Measurements from ENCODE around the gene IQCH.
A peak's percentile ranks its signal among the peaks of the same experiment; 100 is the strongest.

Gene IQCH

GRCh38 chr15:67495585-67495984, 241.0 kb downstream of the IQCH start:
- no peak for DNase-seq (ENCODE audit: low read depth in 1 of 2, low spot score in 1 of 2)

- DNase-seq (ENCODE audit: low read depth in 1 of 2, low spot score in 1 of 2): no peak
Measured at GRCh38 chr15:67501177-67501835, 246.7 kb downstream of the IQCH start.

- no peak for DNase-seq (ENCODE audit: low read depth in 1 of 2, low spot score in 1 of 2)
Measured at GRCh38 chr15:67501836-67502461, 247.4 kb downstream of the IQCH start.

GRCh38 chr15:67504056-67504455, 249.5 kb downstream of the IQCH start:
- DNase-seq (ENCODE audit: low read depth in 1 of 2, low spot score in 1 of 2): no peak

GRCh38 chr15:67504796-67505195, 250.2 kb downstream of the IQCH start:
- DNase-seq (ENCODE audit: low read depth in 1 of 2, low spot score in 1 of 2): no peak

GRCh38 chr15:67505675-67506572, 251.3 kb downstream of the IQCH start:
- no peak for DNase-seq (ENCODE audit: low read depth in 1 of 2, low spot score in 1 of 2)

GRCh38 chr15:67506775-67507747, 252.5 kb downstream of the IQCH start:
- DNase-seq (ENCODE audit: low read depth in 1 of 2, low spot score in 1 of 2): no peak

- no peak for DNase-seq (ENCODE audit: low read depth in 1 of 2, low spot score in 1 of 2)
Measured at GRCh38 chr15:67508407-67508806, 253.8 kb downstream of the IQCH start.

- DNase-seq (ENCODE audit: low read depth in 1 of 2, low spot score in 1 of 2): no peak
Measured at GRCh38 chr15:67509918-67510317, 255.3 kb downstream of the IQCH start.

- no peak for DNase-seq (ENCODE audit: low read depth in 1 of 2, low spot score in 1 of 2)
Measured at GRCh38 chr15:67510597-67511190, 256.1 kb downstream of the IQCH start.

- no peak for DNase-seq (ENCODE audit: low read depth in 1 of 2, low spot score in 1 of 2)
Measured at GRCh38 chr15:67511606-67512005, 257.0 kb downstream of the IQCH start.

GRCh38 chr15:67512140-67512539, 257.6 kb downstream of the IQCH start:
- no peak for DNase-seq (ENCODE audit: low read depth in 1 of 2, low spot score in 1 of 2)

GRCh38 chr15:67512933-67513714, 258.5 kb downstream of the IQCH start:
- DNase-seq (ENCODE audit: low read depth in 1 of 2, low spot score in 1 of 2): no peak

GRCh38 chr15:67515090-67515489, 260.5 kb downstream of the IQCH start:
- no peak for DNase-seq (ENCODE audit: low read depth in 1 of 2, low spot score in 1 of 2)

- DNase-seq (ENCODE audit: low read depth in 1 of 2, low spot score in 1 of 2): no peak
Measured at GRCh38 chr15:67515557-67515956, 261.0 kb downstream of the IQCH start.

GRCh38 chr15:67520321-67521028, 265.9 kb downstream of the IQCH start:
- DNase-seq (ENCODE audit: low read depth in 1 of 2, low spot score in 1 of 2): no peak

GRCh38 chr15:67521029-67521782, 266.6 kb downstream of the IQCH start, which contains the start of gene C15orf61:
C15orf61 (plus strand) TSS chr15:67521131; CDS start chr15:67521249, 118 bp downstream.
- peak; percentile 67 to 75 for DNase-seq (ENCODE audit: low read depth in 1 of 2, low spot score in 1 of 2)
